Measurements from ENCODE around the gene NEXN. TPM values are rescaled to one million over a fixed set of nuclear protein-coding genes. Genes with fewer than 3 reads are reported as not detected.

The NEXN gene
- total RNA-seq (1 to 10 TPM; 2.1 to 6.7 (median 2.6) TPM), polyA plus RNA-seq (1 to 10 TPM; 3.4 to 7.5 TPM)

DNA sequence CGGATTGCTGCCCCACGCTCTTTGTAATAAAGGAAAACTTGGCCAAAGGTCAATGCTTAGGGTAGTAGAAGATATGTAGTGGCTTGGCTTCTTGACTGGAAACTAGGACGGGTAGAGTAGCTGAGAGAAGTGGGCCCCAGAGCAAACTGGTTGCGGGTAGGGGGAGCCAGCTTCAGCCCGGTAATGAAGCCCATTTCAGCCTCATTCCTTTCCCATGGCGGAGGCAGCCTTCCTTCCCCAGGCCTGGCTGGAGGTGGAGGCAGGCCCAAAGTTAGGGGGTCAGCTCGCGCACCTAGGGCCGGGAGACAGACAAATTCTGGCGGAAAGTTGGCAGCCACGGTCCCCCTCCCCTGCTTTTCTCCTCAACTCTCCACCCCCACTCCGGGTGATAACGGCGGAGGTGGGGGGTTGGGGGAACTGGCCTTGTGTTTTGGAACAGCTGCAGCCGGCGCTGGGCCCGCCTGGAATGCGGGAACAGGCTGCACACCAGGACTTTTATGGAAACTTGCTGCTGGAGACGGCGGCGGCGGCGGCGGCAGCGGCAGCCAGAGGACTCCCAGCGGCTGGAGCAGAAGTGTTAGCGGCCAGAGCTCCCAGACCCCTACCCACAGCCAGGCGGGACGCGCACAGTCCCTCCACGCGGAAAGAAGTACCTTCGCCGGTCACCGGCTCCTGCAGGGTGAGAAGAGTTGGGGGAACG is at the start of gene NEXN:
TSS of gene NEXN (plus strand) at position 544 of the 700 bp plus-strand sequence. CDS start 27,483 bp downstream, outside the sequence.
- no peaks in the 10 kb centered on the region for H3K9me3 ChIP-seq
- TF ChIP-seq, protein P1, sequence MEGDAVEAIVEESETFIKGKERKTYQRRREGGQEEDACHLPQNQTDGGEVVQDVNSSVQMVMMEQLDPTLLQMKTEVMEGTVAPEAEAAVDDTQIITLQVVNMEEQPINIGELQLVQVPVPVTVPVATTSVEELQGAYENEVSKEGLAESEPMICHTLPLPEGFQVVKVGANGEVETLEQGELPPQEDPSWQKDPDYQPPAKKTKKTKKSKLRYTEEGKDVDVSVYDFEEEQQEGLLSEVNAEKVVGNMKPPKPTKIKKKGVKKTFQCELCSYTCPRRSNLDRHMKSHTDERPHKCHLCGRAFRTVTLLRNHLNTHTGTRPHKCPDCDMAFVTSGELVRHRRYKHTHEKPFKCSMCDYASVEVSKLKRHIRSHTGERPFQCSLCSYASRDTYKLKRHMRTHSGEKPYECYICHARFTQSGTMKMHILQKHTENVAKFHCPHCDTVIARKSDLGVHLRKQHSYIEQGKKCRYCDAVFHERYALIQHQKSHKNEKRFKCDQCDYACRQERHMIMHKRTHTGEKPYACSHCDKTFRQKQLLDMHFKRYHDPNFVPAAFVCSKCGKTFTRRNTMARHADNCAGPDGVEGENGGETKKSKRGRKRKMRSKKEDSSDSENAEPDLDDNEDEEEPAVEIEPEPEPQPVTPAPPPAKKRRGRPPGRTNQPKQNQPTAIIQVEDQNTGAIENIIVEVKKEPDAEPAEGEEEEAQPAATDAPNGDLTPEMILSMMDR (IDR thresholded peaks at IDR 0.05) = no peak
- DNase-seq = peak; percentile 76 to 89 (median 81)
- H3K27ac ChIP-seq = peak within 1 kb of the TSS; percentile 73 to 93 (median 88)
- no peaks in the 10 kb centered on the region for H3K36me3 ChIP-seq
- peak; percentile 83 to 88 (median 86) for ATAC-seq
- H3K27me3 ChIP-seq = no peaks in the 10 kb centered on the region
- no peak for FAIRE-seq
- 1 to 3% methylated on average over 34 to 36 of the region's 36 CpGs for WGBS, 2 donors
- H3K4me3 ChIP-seq = peak within 1 kb of the TSS; percentile 70 to 76 (median 72)
- intact Hi-C loops (cut with DNase I) = no loop called here
- H3K4me1 ChIP-seq = peaks cover 0 to 7% (median 0%) of the 10 kb centered on the region in 3 donors

- DNase-seq (no peak), FAIRE-seq (no peak), ATAC-seq (no peak)
- WGBS, 2 donors = 54% methylated on average over 1 of the region's 1 CpG
- TF ChIP-seq, protein P1 (IDR thresholded peaks at IDR 0.05) = no peak
- no peak overlapping the region for H3K4me3 ChIP-seq
- intact Hi-C loops (cut with DNase I) = no loop called here
- no peak overlapping the region for H3K27ac ChIP-seq
- H3K4me1 ChIP-seq = no peaks in the 10 kb centered on the region
- no peaks in the 10 kb centered on the region for H3K9me3 ChIP-seq
- no peaks in the 10 kb centered on the region for H3K36me3 ChIP-seq
- no peaks in the 10 kb centered on the region for H3K27me3 ChIP-seq
Measured at GRCh38 chr1:77841574-77841973, 46.9 kb upstream of the NEXN start.

DNA sequence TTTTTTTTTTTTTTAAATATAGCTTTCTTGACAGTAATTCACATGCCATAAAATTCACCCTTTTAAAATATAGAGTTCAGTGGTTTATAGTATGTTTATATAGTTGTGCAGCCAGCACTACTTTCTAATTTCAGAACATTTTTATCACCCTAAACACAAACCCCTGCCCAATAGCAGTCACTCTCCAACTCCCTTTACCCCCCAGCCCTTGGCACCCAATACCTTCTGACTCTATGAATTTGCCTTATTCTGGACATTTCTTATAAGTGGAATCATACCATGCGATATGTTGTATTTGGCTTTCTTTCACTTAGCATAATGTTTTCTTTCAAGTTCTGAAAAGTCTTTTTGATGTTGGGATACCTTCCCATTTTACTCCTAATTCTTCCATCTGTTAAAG is 42.5 kb upstream of the NEXN start:
- TF ChIP-seq, protein P1 (IDR thresholded peaks at IDR 0.05) = no peak
- H3K27ac ChIP-seq = no peak overlapping the region
- ATAC-seq (no peak), FAIRE-seq (no peak), DNase-seq (no peak)
- H3K4me1 ChIP-seq = no peaks in the 10 kb centered on the region
- no peak overlapping the region for H3K4me3 ChIP-seq
- WGBS, 2 donors = 95 to 100% methylated on average over 1 of the region's 1 CpG
- no peaks in the 10 kb centered on the region for H3K27me3 ChIP-seq
- H3K9me3 ChIP-seq = no peaks in the 10 kb centered on the region
- no peaks in the 10 kb centered on the region for H3K36me3 ChIP-seq
- intact Hi-C loops (cut with DNase I) = no loop called here

DNA sequence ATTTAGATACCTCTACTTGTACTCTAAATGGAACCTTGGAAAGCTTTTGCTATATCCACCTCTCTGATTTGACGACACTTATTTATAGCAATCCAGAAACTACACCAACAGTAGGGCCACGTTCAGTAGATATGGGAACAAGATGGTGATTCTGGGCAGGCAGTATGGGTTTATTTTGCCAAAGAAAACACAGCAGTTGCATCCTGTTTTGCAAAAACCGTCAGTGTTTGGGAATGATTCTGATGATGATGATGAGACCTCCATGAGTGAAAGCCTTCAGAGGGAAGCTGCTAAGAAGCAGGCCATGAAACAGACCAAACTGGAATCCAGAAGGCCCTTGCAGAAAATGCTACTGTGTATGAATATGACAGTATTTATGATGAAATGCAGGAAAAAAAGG is 41.5 kb upstream of the NEXN start:
- TF ChIP-seq, protein P1 (IDR thresholded peaks at IDR 0.05) = no peak
- FAIRE-seq = no peak

GRCh38 chr1:77847621-77848080 is 40.8 kb upstream of the NEXN start:
- Histone ChIP-seq H3K27ac (no peak overlapping the region), H3K36me3 (no peaks in the 10 kb centered on the region), H3K9me3 (no peaks in the 10 kb centered on the region), H3K4me3 (no peak overlapping the region), H3K27me3 (no peaks in the 10 kb centered on the region), H3K4me1 (no peaks in the 10 kb centered on the region)
- TF ChIP-seq, protein P1 (IDR thresholded peaks at IDR 0.05) = no peak
- DNase-seq (no peak), ATAC-seq (no peak), FAIRE-seq (no peak)
- WGBS, 2 donors = 83 to 84% methylated on average over 9 of the region's 9 CpGs
- intact Hi-C loops (cut with DNase I) = no loop called here

More for the DNA sequence above, 41.5 kb upstream of the NEXN start:
- DNase-seq = no peak
- ATAC-seq = no peak
- Histone ChIP-seq H3K27me3 (no peaks in the 10 kb centered on the region), H3K4me3 (no peak overlapping the region), H3K4me1 (no peaks in the 10 kb centered on the region), H3K9me3 (no peaks in the 10 kb centered on the region), H3K27ac (no peak overlapping the region), H3K36me3 (no peaks in the 10 kb centered on the region)
- WGBS, 2 donors = 80 to 89% methylated on average over 3 of the region's 3 CpGs
- intact Hi-C loops (cut with DNase I) = no loop called here

Data from pancreas (tissue), 10 donors.